K562 (cell line): ENCODE results near the gene CCDC106. TPM values are rescaled to one million over a fixed set of nuclear protein-coding genes. Genes with fewer than 3 reads are reported as not detected.

Source experiments
- CHD1 ChIP-seq: fragments of 200-600 bp; sonication (generic); IDR thresholded peaks from one replicate; pipeline ENCODE4 v1.6.1; 2012; ENCODE audit warnings: mild to moderate bottlenecking, moderate library complexity, low read length, inconsistent platforms
- DPF2 ChIP-seq: fragments of 450-650 bp; IDR thresholded peaks from 2 replicates; pipeline ENCODE4 v1.6.1; 2016
- MTA1 ChIP-seq: fragments of 450-650 bp; IDR thresholded peaks from 2 replicates; pipeline ENCODE4 v1.6.1; 2017; ENCODE audit warnings: borderline replicate concordance
- POLR2A ChIP-seq: fragments of 450-650 bp; conservative IDR thresholded peaks from 2 replicates; pipeline ENCODE4 v1.6.1; 2016
- SAP30 ChIP-seq: fragments of 200-600 bp; sonication (generic); IDR thresholded peaks from 2 replicates; pipeline ENCODE4 v1.6.1; 2012; ENCODE audit warnings: borderline replicate concordance, low read depth, mild to moderate bottlenecking, moderate library complexity, low read length, control low read depth, inconsistent platforms; ENCODE audit not compliant: insufficient read depth, poor library complexity, severe bottlenecking
- SMC3 ChIP-seq: conservative IDR thresholded peaks from 2 replicates; pipeline ENCODE4 v1.6.1; 2011; ENCODE audit warnings: low read depth, low read length, improper control_type of control experiment; ENCODE audit not compliant: insufficient read depth
- THRAP3 ChIP-seq: fragments of 450-650 bp; IDR thresholded peaks from 2 replicates; pipeline ENCODE4 v1.6.1; 2016; ENCODE audit warnings: mild to moderate bottlenecking, inconsistent platforms, borderline replicate concordance
- ZFX ChIP-seq: sonication (generic); formaldehyde crosslinking; IDR thresholded peaks from 2 replicates; pipeline ENCODE4 v1.8.0; 2022; ENCODE audit warnings: mild to moderate bottlenecking, missing genetic modification reagents, moderate library complexity
- ZNF551 ChIP-seq: fragments of 250-450 bp; sonication (Bioruptor Pico); IDR thresholded peaks from 2 replicates; pipeline ENCODE4 v1.5.0; 2021; ENCODE audit warnings: mild to moderate bottlenecking, moderate library complexity
- polyA plus RNA-seq, 8 experiments: library from polyadenylated mRNA; depleted of rRNA in 4 of 8; stranded (reverse) in 5 of 8; unstranded in 3 of 8; fragments of >200 nt; fragmentation: Nextera tagmentation in 2 of 8; fragmentation: Illumina TruSeq in 1 of 8; extraction: Ambion mirVana in 2 of 8; extraction: Trizol in 1 of 8; gene quantifications; 2 replicates each; pipeline versions ENCODE4 v1.2.1 to v1.2.3, GENCODE V29; 2011 to 2014; ENCODE audit warnings: inconsistent platforms in 1 of 8, missing spikeins in 1 of 8
- total RNA-seq, 7 experiments: library from RNA; depleted of rRNA in 6 of 7; stranded (reverse); fragments of >200 nt in 6 of 7; fragmentation: Illumina TruSeq in 2 of 7; extraction: Trizol in 2 of 7; gene quantifications; 2 replicates each; pipeline versions ENCODE4 v1.2.1 to v1.2.3, GENCODE V29; 2011 to 2021; ENCODE audit warnings: low replicate concordance in 1 of 7
- TF ChIP-seq, protein P1 (sequence below): fragments of 250-450 bp; sonication (Bioruptor Pico); IDR thresholded peaks from 2 replicates; pipeline ENCODE4 v1.8.0; 2021; ENCODE audit warnings: moderate library complexity, mild to moderate bottlenecking, inconsistent platforms
- TF ChIP-seq, protein P2 (sequence below): fragments of 450-650 bp; formaldehyde crosslinking; IDR thresholded peaks from 2 replicates; pipeline ENCODE4 v1.4.0; 2020; ENCODE audit warnings: mild to moderate bottlenecking, mixed read lengths
- TF ChIP-seq, protein P3 (sequence below): fragments of 200-600 bp; sonication (generic); IDR thresholded peaks from one replicate; pipeline ENCODE4 v1.6.1; 2012; ENCODE audit warnings: mild to moderate bottlenecking, low read depth, low read length, inconsistent platforms
- TF ChIP-seq, protein P4 (sequence below): sonication (generic); formaldehyde crosslinking; IDR thresholded peaks from 2 replicates; pipeline ENCODE4 v1.8.0; 2022; ENCODE audit warnings: mild to moderate bottlenecking, low read depth, missing genetic modification reagents

The CCDC106 gene
- total and polyA plus RNA-seq, 9 of the 15 experiments (the other 6 are each of a cell fraction or from before 2014, with no cell fraction given) = 0.10 to 27.5 (median 15.0) TPM; not detected in 1

DNA sequence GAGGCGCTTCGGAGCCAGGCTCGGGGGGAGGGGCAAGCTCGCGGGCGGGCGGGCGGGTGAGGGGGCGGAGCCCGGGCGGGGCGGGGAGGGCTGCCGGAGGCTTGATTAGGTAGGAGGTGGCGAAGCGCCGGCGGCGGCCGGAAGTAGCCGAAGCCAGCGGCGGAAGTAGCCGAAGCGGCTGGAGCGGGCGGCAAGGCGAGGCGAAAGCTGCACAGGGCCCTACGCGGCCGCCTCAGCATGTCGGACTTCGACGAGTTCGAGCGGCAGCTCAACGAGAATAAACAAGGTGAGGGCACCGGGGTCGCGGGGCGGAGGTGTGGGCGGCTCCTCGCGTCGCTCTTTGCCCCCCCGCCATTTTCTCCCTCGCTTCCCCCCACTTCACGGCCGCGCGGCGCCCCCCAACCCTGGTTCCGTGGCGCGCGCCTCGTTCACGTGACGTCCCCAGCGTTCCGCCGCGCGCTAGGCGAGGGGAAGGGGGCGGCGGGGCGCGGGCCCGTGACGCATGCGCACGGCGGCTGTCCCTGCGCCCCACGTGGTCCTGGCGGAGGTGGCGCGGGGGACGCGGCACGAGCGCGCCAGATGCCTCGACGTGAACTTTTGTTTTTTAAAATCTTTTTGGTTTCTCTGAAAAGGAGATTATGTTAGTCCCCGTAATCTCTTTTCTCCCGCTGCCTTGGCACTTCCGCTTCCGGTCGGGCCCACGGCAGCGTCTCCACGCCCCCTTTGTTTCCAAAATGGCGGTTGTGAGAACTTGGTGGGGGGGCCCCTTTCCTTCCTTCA lies 7.0 kb downstream of the CCDC106 start, which contains the start of gene U2AF2 (continued):
- no peak for TF ChIP-seq MTA1
- TF ChIP-seq, protein P1, sequence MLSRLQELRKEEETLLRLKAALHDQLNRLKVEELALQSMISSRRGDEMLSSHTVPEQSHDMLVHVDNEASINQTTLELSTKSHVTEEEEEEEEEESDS (CRISPR knock-in tag) = no peak
- TF ChIP-seq, protein P2, sequence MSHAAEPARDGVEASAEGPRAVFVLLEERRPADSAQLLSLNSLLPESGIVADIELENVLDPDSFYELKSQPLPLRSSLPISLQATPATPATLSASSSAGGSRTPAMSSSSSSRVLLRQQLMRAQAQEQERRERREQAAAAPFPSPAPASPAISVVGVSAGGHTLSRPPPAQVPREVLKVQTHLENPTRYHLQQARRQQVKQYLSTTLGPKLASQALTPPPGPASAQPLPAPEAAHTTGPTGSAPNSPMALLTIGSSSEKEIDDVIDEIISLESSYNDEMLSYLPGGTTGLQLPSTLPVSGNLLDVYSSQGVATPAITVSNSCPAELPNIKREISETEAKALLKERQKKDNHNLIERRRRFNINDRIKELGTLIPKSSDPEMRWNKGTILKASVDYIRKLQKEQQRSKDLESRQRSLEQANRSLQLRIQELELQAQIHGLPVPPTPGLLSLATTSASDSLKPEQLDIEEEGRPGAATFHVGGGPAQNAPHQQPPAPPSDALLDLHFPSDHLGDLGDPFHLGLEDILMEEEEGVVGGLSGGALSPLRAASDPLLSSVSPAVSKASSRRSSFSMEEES (CRISPR knock-in tag) = peak; percentile 73
- peak; percentile 79 for TF ChIP-seq ZFX (CRISPR knock-in tag)
- TF ChIP-seq SAP30 = peak; percentile 88
- TF ChIP-seq, protein P3, sequence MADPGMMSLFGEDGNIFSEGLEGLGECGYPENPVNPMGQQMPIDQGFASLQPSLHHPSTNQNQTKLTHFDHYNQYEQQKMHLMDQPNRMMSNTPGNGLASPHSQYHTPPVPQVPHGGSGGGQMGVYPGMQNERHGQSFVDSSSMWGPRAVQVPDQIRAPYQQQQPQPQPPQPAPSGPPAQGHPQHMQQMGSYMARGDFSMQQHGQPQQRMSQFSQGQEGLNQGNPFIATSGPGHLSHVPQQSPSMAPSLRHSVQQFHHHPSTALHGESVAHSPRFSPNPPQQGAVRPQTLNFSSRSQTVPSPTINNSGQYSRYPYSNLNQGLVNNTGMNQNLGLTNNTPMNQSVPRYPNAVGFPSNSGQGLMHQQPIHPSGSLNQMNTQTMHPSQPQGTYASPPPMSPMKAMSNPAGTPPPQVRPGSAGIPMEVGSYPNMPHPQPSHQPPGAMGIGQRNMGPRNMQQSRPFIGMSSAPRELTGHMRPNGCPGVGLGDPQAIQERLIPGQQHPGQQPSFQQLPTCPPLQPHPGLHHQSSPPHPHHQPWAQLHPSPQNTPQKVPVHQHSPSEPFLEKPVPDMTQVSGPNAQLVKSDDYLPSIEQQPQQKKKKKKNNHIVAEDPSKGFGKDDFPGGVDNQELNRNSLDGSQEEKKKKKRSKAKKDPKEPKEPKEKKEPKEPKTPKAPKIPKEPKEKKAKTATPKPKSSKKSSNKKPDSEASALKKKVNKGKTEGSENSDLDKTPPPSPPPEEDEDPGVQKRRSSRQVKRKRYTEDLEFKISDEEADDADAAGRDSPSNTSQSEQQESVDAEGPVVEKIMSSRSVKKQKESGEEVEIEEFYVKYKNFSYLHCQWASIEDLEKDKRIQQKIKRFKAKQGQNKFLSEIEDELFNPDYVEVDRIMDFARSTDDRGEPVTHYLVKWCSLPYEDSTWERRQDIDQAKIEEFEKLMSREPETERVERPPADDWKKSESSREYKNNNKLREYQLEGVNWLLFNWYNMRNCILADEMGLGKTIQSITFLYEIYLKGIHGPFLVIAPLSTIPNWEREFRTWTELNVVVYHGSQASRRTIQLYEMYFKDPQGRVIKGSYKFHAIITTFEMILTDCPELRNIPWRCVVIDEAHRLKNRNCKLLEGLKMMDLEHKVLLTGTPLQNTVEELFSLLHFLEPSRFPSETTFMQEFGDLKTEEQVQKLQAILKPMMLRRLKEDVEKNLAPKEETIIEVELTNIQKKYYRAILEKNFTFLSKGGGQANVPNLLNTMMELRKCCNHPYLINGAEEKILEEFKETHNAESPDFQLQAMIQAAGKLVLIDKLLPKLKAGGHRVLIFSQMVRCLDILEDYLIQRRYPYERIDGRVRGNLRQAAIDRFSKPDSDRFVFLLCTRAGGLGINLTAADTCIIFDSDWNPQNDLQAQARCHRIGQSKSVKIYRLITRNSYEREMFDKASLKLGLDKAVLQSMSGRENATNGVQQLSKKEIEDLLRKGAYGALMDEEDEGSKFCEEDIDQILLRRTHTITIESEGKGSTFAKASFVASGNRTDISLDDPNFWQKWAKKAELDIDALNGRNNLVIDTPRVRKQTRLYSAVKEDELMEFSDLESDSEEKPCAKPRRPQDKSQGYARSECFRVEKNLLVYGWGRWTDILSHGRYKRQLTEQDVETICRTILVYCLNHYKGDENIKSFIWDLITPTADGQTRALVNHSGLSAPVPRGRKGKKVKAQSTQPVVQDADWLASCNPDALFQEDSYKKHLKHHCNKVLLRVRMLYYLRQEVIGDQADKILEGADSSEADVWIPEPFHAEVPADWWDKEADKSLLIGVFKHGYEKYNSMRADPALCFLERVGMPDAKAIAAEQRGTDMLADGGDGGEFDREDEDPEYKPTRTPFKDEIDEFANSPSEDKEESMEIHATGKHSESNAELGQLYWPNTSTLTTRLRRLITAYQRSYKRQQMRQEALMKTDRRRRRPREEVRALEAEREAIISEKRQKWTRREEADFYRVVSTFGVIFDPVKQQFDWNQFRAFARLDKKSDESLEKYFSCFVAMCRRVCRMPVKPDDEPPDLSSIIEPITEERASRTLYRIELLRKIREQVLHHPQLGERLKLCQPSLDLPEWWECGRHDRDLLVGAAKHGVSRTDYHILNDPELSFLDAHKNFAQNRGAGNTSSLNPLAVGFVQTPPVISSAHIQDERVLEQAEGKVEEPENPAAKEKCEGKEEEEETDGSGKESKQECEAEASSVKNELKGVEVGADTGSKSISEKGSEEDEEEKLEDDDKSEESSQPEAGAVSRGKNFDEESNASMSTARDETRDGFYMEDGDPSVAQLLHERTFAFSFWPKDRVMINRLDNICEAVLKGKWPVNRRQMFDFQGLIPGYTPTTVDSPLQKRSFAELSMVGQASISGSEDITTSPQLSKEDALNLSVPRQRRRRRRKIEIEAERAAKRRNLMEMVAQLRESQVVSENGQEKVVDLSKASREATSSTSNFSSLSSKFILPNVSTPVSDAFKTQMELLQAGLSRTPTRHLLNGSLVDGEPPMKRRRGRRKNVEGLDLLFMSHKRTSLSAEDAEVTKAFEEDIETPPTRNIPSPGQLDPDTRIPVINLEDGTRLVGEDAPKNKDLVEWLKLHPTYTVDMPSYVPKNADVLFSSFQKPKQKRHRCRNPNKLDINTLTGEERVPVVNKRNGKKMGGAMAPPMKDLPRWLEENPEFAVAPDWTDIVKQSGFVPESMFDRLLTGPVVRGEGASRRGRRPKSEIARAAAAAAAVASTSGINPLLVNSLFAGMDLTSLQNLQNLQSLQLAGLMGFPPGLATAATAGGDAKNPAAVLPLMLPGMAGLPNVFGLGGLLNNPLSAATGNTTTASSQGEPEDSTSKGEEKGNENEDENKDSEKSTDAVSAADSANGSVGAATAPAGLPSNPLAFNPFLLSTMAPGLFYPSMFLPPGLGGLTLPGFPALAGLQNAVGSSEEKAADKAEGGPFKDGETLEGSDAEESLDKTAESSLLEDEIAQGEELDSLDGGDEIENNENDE = no peak
- TF ChIP-seq ZNF551 (CRISPR knock-in tag) = no peak
- no peak for TF ChIP-seq THRAP3
- no peak for TF ChIP-seq DPF2
- peak; percentile 92 for TF ChIP-seq POLR2A
- peak; percentile 95 for TF ChIP-seq CHD1
- TF ChIP-seq, protein P4, sequence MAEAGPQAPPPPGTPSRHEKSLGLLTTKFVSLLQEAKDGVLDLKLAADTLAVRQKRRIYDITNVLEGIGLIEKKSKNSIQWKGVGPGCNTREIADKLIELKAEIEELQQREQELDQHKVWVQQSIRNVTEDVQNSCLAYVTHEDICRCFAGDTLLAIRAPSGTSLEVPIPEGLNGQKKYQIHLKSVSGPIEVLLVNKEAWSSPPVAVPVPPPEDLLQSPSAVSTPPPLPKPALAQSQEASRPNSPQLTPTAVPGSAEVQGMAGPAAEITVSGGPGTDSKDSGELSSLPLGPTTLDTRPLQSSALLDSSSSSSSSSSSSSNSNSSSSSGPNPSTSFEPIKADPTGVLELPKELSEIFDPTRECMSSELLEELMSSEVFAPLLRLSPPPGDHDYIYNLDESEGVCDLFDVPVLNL (CRISPR knock-in tag) = peak; percentile 70; the same call in 1 of the 2 replicates
- TF ChIP-seq SMC3 = no peak
